ENCODE data around the gene BACE2.

Gene BACE2

GRCh38 chr21:41325138-41325912 is 157.4 kb downstream of the BACE2 start:
- DNase-seq = no peak

GRCh38 chr21:41326414-41327080 is 158.6 kb downstream of the BACE2 start:
- DNase-seq = no peak

DNA sequence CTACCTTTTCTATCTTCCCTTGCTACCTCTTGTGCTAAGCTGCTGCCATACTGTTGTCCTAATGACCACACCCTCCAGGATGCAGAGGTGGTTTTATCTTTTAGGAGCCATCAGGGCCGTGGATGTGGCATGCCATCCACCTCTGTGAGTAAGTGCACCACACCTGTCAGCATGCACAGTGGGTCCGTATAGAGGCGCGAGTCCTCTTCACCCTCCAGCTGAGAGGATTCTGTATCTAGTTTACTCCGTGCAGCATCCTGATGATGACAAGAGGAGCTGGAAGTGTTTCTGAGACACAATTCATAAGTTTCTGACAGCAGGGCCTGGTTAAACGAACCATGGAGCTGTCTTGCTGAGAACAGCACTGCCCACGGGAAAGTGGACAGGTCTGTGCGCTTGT is 159.8 kb downstream of the BACE2 start:
- DNase-seq = no peak

GRCh38 chr21:41328660-41329607 is 161.0 kb downstream of the BACE2 start:
- DNase-seq = no peak

Data from amniotic stem cell (primary cell).